ENCODE data around the gene R3HDML. TPM values are rescaled to one million over a fixed set of nuclear protein-coding genes. Genes with fewer than 3 reads are reported as not detected.

The R3HDML gene
- total and polyA plus RNA-seq, 10 of the 15 experiments (the other 5 are each of a cell fraction or from before 2014, with no cell fraction given), result not detected

GRCh38 chr20:44389871-44390270, 53.0 kb downstream of the R3HDML start:
- Histone ChIP-seq H3K36me3 (ENCODE audit: control insufficient read depth in 2 of 2, insufficient read depth in 2 of 2, low read length in 1 of 2) (no peaks in the 10 kb centered on the region), H3K79me2 (ENCODE audit: control insufficient read depth, insufficient read depth, low read length) (no peaks in the 10 kb centered on the region), H3K4me2 (ENCODE audit: control insufficient read depth, insufficient read depth) (no peak overlapping the region), H3K4me3 (no peak overlapping the region), H3K27ac (ENCODE audit: control insufficient read depth, insufficient read depth) (no peak overlapping the region), H3K27me3 (replicated peaks in 1 of 2; ENCODE audit: control insufficient read depth in 2 of 2, insufficient read depth in 2 of 2, low read length in 1 of 2) (peaks cover 1 to 2% of the 10 kb centered on the region in 2 experiments; a peak in 3 of 4 replicates), H3K4me1 (ENCODE audit: control insufficient read depth, insufficient read depth, low read length) (no peaks in the 10 kb centered on the region), H4K20me1 (ENCODE audit: control insufficient read depth, insufficient read depth) (no peaks in the 10 kb centered on the region), H3K9ac (ENCODE audit: control insufficient read depth, insufficient read depth, low read length) (no peak overlapping the region), H3K9me3 (replicated peaks; ENCODE audit: control insufficient read depth, insufficient read depth, low read length) (no peaks in the 10 kb centered on the region), H2AFZ (ENCODE audit: control insufficient read depth, low read depth, low read length) (no peak overlapping the region)
- FAIRE-seq (no peak), ATAC-seq (no peak), DNase-seq (ENCODE audit: low read depth, low spot score) (no peak)
- POLR2A ChIA-PET, result no interaction called here
- CTCF ChIA-PET, result interaction anchor here (1.1 to 2.5 kb wide), 7 partner anchors 72 to 343 kb away, joined by 3 to 12 read pairs (median 9); partner anchors contain the start of gene SERINC3
- RAD21 ChIA-PET (ENCODE audit: unreplicated experiment), result interaction anchor here (1.2 kb wide), 1 partner anchor 212 kb away, joined by 3 read pairs; no protein-coding TSS in a partner anchor
- SMC1A ChIA-PET (ENCODE audit: uncharacterized antibody, unreplicated experiment), result interaction anchor here (0.7 kb wide), 1 partner anchor 128 kb away, joined by 3 read pairs; no protein-coding TSS in a partner anchor
- in situ Hi-C loops (cut with MboI), result loop anchor here (5.0 kb wide), 1 partner anchor 217 kb away; no protein-coding TSS in a partner anchor
- intact Hi-C loops (cut with micrococcal nuclease; ENCODE audit: unreplicated experiment), result loop anchor here (2.0 to 5.0 kb wide), 3 partner anchors 71 to 342 kb away; no protein-coding TSS in a partner anchor
- 8% methylated on average over 6 of the region's 6 CpGs for WGBS (ENCODE audit: insufficient coverage, insufficient replicate concordance, low lambda C conversion rate, missing lambda C conversion rate)
- no TSS peak for BruUV-seq (replicated peaks)
- no peak for TF ChIP-seq NR2C2 (IDR thresholded peaks at IDR 0.05; ENCODE audit: borderline replicate concordance, control insufficient read depth, insufficient read length, low read depth)
- TF ChIP-seq PAX5 (IDR thresholded peaks at IDR 0.05; ENCODE audit: borderline replicate concordance, low read depth, low read length), result no peak
- TF ChIP-seq ZNF217 (IDR thresholded peaks at IDR 0.05), result no peak
- TF ChIP-seq PKNOX1 (IDR thresholded peaks at IDR 0.05), result no peak
- TF ChIP-seq CTCF (IDR thresholded peaks at IDR 0.05 in 2 of 3, conservative IDR thresholded peaks at IDR 0.05 in 1 of 3; ENCODE audit: control insufficient read depth in 2 of 3, extremely low read depth in 1 of 3, insufficient read depth in 1 of 3, low read depth in 3 of 3, low read length in 3 of 3), result no peak
- TF ChIP-seq BCL11A (IDR thresholded peaks at IDR 0.05; ENCODE audit: low read depth, low read length), result no peak
- no peak for TF ChIP-seq CUX1 (IDR thresholded peaks at IDR 0.05; ENCODE audit: insufficient replicate concordance, low read depth, low read length)
- no peak for TF ChIP-seq STAT1 (conservative IDR thresholded peaks at IDR 0.05)
- TF ChIP-seq SREBF1 (IDR thresholded peaks at IDR 0.05; ENCODE audit: low read length), result no peak
- TF ChIP-seq TCF12 (IDR thresholded peaks at IDR 0.05; ENCODE audit: low read depth, low read length), result no peak
- no peak for TF ChIP-seq RELA (IDR thresholded peaks at IDR 0.05; ENCODE audit: borderline replicate concordance, partially characterized antibody)
- TF ChIP-seq NR2F1 (conservative IDR thresholded peaks at IDR 0.05), result no peak
- no peak for TF ChIP-seq USF1 (IDR thresholded peaks at IDR 0.05; ENCODE audit: borderline replicate concordance, extremely low read length, insufficient read depth, low read depth, low read length)
- no peak for TF ChIP-seq EP300 (IDR thresholded peaks at IDR 0.05; ENCODE audit: borderline replicate concordance in 1 of 2, control insufficient read depth in 1 of 2, low read depth in 2 of 2, low read length in 2 of 2)
- no peak for TF ChIP-seq RAD51 (IDR thresholded peaks at IDR 0.05)
